Neutrophil (primary cell): ENCODE data around the gene PIK3R5.

ENCODE experiments used
- H3K27ac ChIP-seq: fragments of 200-600 bp; sonication (generic); 2 replicates; pipeline ENCODE4 v1.5.1; 2016; ENCODE audit warnings: mild to moderate bottlenecking, moderate library complexity
- H3K27me3 ChIP-seq: fragments of 200-600 bp; sonication (generic); 2 replicates; pipeline ENCODE4 v1.6.0; 2016; ENCODE audit warnings: mild to moderate bottlenecking
- H3K36me3 ChIP-seq: fragments of 200-600 bp; sonication (generic); 2 replicates; pipeline ENCODE4 v1.5.1; 2017
- H3K4me1 ChIP-seq, 2 experiments: fragments of 200-600 bp in 1 of 2; sonication (generic) in 1 of 2; 1 replicate in 1 of 2; 2 replicates in 1 of 2; pipeline versions ENCODE4 v1.5.1 to v1.6.1; 2013 to 2016; ENCODE audit warnings: low read depth in 1 of 2, low read length in 1 of 2, mild to moderate bottlenecking in 1 of 2, moderate library complexity in 1 of 2; ENCODE audit not compliant: control insufficient read depth in 1 of 2, insufficient read depth in 1 of 2
- H3K4me3 ChIP-seq, 2 experiments: fragments of 200-600 bp in 1 of 2; sonication (generic) in 1 of 2; 1 replicate in 1 of 2; 2 replicates in 1 of 2; pipeline ENCODE4 v1.5.1; 2013 to 2016; ENCODE audit warnings: low read depth in 1 of 2, low read length in 1 of 2, mild to moderate bottlenecking in 1 of 2, moderate library complexity in 1 of 2
- H3K9me3 ChIP-seq: fragments of 200-600 bp; sonication (generic); 2 replicates; pipeline ENCODE4 v1.5.1; 2016
- TF ChIP-seq, protein P1 (sequence below): fragments of 200-600 bp; sonication (generic); IDR thresholded peaks from 2 replicates; pipeline ENCODE4 v1.5.1; 2016; ENCODE audit warnings: antibody characterized with exemption

Gene PIK3R5

GRCh38 chr17:9006175-9006767, 40.8 kb upstream of the PIK3R5 start:
- no peaks in the 10 kb centered on the region for H3K36me3 ChIP-seq
- TF ChIP-seq, protein P1, sequence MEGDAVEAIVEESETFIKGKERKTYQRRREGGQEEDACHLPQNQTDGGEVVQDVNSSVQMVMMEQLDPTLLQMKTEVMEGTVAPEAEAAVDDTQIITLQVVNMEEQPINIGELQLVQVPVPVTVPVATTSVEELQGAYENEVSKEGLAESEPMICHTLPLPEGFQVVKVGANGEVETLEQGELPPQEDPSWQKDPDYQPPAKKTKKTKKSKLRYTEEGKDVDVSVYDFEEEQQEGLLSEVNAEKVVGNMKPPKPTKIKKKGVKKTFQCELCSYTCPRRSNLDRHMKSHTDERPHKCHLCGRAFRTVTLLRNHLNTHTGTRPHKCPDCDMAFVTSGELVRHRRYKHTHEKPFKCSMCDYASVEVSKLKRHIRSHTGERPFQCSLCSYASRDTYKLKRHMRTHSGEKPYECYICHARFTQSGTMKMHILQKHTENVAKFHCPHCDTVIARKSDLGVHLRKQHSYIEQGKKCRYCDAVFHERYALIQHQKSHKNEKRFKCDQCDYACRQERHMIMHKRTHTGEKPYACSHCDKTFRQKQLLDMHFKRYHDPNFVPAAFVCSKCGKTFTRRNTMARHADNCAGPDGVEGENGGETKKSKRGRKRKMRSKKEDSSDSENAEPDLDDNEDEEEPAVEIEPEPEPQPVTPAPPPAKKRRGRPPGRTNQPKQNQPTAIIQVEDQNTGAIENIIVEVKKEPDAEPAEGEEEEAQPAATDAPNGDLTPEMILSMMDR: no peak
- H3K4me1 ChIP-seq: peaks cover 0 to 18% of the 10 kb centered on the region in 2 experiments
- no peak overlapping the region for H3K27ac ChIP-seq
- no peaks in the 10 kb centered on the region for H3K9me3 ChIP-seq
- H3K4me3 ChIP-seq: no peak overlapping the region
- peaks cover 98% of the 10 kb centered on the region for H3K27me3 ChIP-seq

- Histone ChIP-seq H3K36me3 (no peaks in the 10 kb centered on the region), H3K9me3 (no peaks in the 10 kb centered on the region), H3K4me3 (no peak overlapping the region), H3K27ac (no peak overlapping the region), H3K27me3 (peaks cover 98% of the 10 kb centered on the region), H3K4me1 (peaks cover 0 to 18% of the 10 kb centered on the region in 2 experiments)
- TF ChIP-seq, protein P1: no peak
These were observed 39.4 kb upstream of the PIK3R5 start for GRCh38 chr17:9004961-9005285.

DNA sequence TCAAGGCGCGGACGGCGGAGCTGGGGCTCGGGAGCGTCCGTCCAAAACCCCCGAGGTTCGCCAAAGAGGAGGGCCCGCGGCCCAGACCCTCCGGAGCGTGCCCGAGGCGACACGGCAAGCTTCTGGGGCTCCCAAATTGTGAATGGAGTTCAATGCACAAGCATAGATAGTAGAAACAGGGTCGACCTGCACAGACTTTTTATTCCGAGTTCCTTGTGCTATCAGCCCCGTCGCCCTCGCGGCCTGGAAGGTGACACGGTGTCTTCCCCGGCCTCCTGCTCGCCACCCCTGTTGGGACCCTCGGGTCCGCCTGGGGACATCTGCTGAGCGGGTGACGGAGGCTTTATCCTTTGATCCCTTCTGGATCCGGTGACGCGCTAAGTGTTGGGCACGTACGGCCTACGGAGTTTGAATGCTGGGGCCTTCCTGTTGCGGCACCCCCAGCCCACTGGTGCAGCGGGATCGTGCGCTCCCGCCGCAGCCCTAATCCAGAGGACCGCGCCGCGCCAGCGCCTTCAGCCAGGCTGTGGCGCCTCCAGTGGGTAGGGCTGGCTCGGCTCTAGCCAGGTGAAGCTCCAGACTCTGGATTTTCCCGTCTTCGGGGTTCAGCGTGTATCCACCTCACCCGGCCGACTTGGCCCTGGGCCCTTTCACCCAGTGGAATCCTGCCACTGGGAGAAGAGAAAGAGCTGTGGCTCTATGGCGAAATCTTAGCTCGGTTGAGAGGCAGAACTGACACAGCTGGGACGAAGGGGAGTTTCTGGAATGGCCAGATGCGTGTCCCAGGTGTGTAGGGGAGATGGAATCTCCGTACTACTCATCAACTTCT, 38.8 kb upstream of the PIK3R5 start:
- no peak overlapping the region for H3K27ac ChIP-seq
- H3K27me3 ChIP-seq: peaks cover 98% of the 10 kb centered on the region
- TF ChIP-seq, protein P1: no peak
- H3K9me3 ChIP-seq: no peaks in the 10 kb centered on the region
- H3K36me3 ChIP-seq: no peaks in the 10 kb centered on the region
- H3K4me3 ChIP-seq: peak overlapping the region in 1 of 2 experiments; percentile 7
- peaks cover 0 to 18% of the 10 kb centered on the region in 2 experiments for H3K4me1 ChIP-seq

- Histone ChIP-seq H3K4me1 (peaks cover 0 to 18% of the 10 kb centered on the region in 2 experiments), H3K27ac (no peak overlapping the region), H3K36me3 (no peaks in the 10 kb centered on the region), H3K4me3 (peak overlapping the region in 1 of 2 experiments; percentile 7), H3K9me3 (no peaks in the 10 kb centered on the region), H3K27me3 (peaks cover 98% of the 10 kb centered on the region)
- TF ChIP-seq, protein P1: no peak
These were observed 38.0 kb upstream of the PIK3R5 start for GRCh38 chr17:9003355-9004131.

- Histone ChIP-seq H3K9me3 (no peaks in the 10 kb centered on the region), H3K36me3 (no peaks in the 10 kb centered on the region), H3K4me1 (peaks cover 0 to 21% of the 10 kb centered on the region in 2 experiments), H3K27me3 (peaks cover 94% of the 10 kb centered on the region), H3K27ac (no peak overlapping the region), H3K4me3 (no peak overlapping the region)
- TF ChIP-seq, protein P1: no peak
These were observed 37.3 kb upstream of the PIK3R5 start for GRCh38 chr17:9002606-9003354.
